HG03103 (cell line): Measurements from ENCODE around the gene RAB33B.

ENCODE experiments used
- ATAC-seq: cut with Tn5 transposase; IDR thresholded peaks from one replicate; pipeline ENCODE4 v1.9.1; 2021; ENCODE audit warnings: low read depth; ENCODE audit not compliant: unreplicated experiment

Gene RAB33B

DNA sequence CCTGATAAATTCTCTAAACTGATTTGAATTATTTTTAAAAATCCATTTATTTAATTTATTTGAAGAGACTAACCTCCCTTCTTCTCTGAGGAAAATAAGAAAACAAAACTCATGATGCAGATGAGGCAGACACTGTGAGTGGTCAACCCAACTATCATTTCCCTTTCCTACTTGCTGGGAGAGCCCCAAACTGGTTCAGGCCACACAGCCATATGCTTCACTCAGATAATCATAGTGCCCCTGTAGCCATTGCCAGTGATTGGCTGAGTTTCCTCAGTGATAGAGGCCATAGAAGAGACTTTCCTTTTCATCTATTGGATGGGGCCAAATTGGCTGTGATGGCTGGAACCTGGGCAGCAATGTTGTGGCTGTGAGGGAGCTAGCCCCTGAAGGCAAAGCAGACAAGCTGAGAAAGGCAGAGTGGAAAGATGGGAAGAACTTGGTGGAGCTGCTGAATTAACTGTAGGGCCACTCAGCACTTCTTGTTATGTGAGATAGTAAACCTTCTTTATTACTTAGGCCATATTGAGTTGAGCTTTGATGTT, 49.8 kb downstream of the RAB33B start:
- ATAC-seq: no peak

DNA sequence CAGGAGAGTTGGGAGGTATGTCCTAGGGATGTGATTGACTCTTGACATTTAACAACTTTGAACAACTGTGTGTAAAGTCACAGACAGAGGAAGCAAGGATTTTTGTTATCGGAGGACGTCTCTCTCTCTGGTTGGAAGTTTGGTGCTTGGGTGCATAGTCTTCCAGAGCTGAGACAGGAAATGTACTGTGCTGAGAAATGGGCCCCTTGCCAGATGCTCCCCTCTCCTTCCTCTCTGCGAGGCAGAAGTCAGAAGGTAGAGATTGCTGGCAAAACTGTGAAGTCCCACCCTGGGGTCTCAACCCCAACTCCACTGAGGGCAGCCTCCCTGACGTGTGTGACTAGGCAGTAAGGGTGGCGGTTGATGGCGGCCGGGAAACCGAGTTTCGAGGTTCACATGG, 52.9 kb downstream of the RAB33B start:
- ATAC-seq: no peak

- ATAC-seq: no peak
Observed at GRCh38 chr4:139508581-139509237, 54.8 kb downstream of the RAB33B start.

GRCh38 chr4:139509727-139510410, 55.9 kb downstream of the RAB33B start:
- ATAC-seq: no peak

- ATAC-seq: no peak
Observed at GRCh38 chr4:139511320-139511719, 57.4 kb downstream of the RAB33B start.

DNA sequence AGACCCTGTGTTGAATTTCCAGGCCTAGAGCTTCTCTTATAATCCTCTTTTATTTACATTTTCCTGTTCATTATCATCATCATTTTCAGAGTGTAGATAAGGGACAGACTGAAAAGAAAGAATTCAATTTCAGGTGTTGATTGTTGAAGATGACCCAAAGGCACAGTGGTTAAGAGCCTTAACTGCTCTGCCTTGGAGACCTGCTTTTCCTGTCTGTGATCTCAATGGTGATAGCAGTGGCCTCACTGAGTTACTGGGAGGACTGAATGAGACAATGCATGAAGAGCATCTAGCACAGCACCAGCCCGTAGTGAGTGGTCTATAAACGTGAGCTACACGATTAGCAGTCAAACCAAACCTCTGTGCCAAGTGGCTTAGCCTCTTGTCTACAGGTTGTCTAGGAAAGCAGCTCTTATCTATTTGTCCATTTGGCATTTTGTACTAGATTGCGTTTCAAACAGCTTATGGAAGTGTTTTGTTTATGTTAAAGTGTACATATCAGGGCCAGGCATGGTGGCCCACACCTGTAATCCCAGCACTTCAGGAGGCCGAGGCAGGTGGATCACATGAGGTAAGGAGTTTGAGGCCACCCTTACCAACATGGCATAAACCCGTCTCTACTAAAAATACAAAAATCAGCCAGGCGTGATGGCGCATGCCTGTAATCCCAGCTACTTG, 60.6 kb downstream of the RAB33B start:
- ATAC-seq: no peak

DNA sequence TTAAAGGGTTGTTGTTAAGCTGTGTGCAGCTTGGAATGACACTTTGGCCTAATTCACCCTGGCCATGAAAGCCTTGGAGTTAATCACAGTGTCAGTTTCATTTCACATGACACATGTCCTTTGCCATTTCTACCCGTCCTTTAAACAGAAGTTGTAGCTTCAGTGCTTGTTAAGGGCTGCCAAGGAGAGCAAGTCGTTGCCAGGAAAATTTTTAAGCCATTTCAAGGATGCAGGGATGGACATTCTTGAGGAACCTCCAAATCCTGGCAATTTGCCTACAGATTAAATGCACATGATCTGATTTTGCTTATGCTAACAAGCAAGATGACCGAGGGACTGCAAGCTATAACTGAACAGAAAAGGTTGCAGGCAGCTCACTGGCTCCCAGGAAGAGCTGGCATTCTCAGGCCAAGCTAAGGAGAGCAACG, 61.6 kb downstream of the RAB33B start:
- no peak for ATAC-seq

DNA sequence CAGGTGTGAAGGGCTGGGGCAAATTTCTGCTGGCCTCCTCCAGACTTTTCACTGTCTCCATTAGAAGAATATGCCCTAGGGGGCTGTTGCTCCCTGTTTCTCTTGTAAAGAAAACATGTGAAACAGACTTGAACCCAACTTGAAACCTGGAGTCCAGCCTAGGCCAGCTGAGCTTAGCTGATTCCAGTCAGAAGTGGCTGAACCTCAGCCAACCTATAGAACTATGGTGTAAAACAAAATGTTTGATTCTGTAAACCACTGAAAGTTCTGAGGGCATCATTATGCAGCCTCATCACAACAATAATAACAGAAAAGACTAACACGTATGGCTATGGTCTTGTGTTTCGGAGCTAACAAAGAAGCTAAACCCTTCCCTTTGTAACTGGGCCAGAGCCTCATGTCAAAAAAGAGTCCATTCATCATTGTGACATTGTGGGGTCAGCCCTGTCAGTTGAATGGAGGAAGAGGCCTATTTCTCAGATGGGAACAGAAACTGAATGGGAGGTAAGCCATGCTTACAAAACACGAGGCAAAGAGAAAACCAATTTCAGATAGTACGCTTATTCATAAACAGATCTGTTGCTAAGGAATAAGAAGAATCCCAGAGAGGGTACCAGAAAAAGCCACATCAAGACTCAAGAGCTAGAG, 68.0 kb downstream of the RAB33B start:
- ATAC-seq: no peak

GRCh38 chr4:139522457-139522856, 68.5 kb downstream of the RAB33B start:
- no peak for ATAC-seq

- ATAC-seq: no peak
Observed at GRCh38 chr4:139523076-139523475, 69.2 kb downstream of the RAB33B start.

DNA sequence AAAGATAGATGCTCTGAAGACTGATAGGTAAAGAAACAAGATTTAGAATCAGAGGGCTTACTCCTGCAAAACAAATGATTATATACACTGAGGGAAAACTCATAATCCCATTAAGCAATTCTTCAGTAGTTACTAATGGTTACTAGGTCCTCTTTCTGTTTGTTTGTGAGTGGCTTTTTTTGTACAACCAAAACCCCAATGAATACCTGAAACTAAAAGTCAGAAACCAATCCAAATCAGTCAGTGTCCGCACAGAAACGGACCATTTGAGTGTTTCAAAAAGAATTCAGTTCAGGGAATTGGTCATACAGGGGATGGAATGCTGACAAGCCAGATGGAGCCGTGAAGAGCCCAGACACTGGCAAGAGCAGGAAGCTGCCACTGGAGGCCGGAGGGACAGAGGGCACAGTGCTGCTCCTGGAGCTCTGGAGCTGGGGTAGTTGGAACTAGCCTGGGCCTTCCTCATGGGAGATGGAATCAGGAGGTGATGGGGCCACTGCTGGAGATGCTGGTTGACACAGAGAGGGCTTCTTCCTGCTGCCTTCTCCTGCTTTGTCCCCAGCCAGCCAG, 70.2 kb downstream of the RAB33B start:
- no peak for ATAC-seq

DNA sequence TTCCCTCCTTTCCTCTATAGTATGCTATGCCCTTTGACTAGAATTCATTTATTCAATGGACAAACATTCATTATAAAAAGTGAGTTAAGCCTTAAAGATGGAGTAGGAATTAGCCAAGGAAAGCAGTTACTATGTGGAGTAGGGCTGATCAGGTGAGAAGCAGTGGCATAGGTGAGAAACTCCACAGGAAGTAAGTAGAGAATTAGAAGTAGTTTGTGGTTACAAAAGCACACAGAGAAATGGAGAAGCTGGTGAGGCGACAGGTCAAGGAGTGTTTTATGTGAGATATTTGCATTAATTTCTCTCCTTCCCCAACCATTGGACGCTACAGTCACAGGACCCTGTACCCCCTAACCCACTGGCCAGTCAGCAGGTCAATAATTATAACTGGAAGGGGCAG, 71.5 kb downstream of the RAB33B start:
- ATAC-seq: no peak
